NB4 (cell line): Measurements from ENCODE around the gene CD2AP.

ENCODE experiments used
- DNase-seq: peaks from one replicate; pipeline ENCODE4 v3.0.0; 2010; ENCODE audit warnings: low read depth
- H3K4me3 ChIP-seq: one replicate; pipeline ENCODE4 v1.5.1; 2011; ENCODE audit warnings: mild to moderate bottlenecking, low read depth, low read length, moderate library complexity
- MYC ChIP-seq: IDR thresholded peaks from 2 replicates; pipeline ENCODE4 v1.6.1; 2011; ENCODE audit warnings: low read depth, low read length
- POLR2A ChIP-seq: IDR thresholded peaks from 2 replicates; pipeline ENCODE4 v1.6.1; 2011; ENCODE audit warnings: mild to moderate bottlenecking; ENCODE audit not compliant: insufficient read length; ENCODE audit errors: extremely low read depth
- TF ChIP-seq, protein P1 (sequence below): IDR thresholded peaks from 2 replicates; pipeline ENCODE4 v1.6.1; 2011; ENCODE audit warnings: low read depth, low read length
- TF ChIP-seq, protein P2 (sequence below): IDR thresholded peaks from one replicate; pipeline ENCODE4 v1.5.1; 2012; ENCODE audit warnings: low read depth, low read length

CD2AP gene

DNA sequence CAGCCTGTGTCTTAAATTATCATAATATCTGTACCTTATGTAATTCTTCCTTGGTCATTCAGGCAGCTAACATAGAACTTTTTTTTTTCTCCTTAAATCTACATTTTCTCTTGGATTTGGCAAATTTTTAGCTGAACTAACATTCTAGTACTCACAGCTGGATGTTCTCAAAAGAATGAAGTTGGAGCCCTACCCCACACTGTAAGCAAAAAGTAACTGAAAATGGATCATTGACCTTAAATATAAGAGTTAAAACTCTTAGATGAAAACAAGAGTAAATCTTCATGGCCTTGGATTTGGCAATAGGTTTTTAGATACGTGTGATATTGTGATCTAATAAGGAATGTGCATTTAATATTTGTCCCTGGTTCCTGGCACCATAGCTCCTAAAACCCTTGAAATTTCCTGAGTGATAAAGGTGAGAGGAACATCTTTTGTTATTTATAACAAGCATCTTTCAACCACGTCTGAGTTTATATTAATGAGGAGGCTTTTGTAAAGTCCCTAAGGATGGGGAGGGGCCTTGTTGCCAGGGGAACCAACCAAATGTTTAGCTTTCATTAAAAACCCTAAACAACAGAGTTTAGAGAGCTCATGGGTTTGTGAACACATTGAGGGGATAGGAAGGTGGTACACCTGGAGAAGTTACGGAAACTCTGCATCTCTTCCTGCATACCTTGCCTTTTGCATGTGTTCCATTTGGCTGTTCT is 114.7 kb downstream of the CD2AP start:
- H3K4me3 ChIP-seq: no peak overlapping the region
- no peak for DNase-seq
- TF ChIP-seq, protein P1, sequence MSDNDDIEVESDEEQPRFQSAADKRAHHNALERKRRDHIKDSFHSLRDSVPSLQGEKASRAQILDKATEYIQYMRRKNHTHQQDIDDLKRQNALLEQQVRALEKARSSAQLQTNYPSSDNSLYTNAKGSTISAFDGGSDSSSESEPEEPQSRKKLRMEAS: no peak
- TF ChIP-seq POLR2A (no peak), MYC (no peak)

DNA sequence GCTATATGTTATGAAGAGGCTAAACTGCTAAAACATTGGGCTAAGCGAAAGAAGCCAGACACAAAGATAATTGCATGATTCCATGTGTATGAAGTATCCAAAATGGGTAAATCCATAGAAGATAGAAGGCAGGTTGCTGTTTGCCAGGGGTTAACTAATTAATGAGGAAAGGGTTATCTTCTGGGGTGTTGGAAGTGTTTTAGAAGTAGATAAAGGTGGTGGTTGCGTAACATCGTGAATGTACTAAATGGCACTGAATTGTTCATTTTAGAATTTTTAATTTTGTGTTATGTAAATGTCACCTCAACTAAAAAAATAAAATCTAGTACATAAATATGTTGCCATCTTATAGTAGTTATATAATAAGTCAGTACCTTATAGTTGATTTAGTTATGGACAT is 116.4 kb downstream of the CD2AP start:
- no peak for DNase-seq
- TF ChIP-seq, protein P1: no peak
- TF ChIP-seq POLR2A (no peak), MYC (no peak)
- TF ChIP-seq, protein P2, sequence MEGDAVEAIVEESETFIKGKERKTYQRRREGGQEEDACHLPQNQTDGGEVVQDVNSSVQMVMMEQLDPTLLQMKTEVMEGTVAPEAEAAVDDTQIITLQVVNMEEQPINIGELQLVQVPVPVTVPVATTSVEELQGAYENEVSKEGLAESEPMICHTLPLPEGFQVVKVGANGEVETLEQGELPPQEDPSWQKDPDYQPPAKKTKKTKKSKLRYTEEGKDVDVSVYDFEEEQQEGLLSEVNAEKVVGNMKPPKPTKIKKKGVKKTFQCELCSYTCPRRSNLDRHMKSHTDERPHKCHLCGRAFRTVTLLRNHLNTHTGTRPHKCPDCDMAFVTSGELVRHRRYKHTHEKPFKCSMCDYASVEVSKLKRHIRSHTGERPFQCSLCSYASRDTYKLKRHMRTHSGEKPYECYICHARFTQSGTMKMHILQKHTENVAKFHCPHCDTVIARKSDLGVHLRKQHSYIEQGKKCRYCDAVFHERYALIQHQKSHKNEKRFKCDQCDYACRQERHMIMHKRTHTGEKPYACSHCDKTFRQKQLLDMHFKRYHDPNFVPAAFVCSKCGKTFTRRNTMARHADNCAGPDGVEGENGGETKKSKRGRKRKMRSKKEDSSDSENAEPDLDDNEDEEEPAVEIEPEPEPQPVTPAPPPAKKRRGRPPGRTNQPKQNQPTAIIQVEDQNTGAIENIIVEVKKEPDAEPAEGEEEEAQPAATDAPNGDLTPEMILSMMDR: no peak
- H3K4me3 ChIP-seq: no peak overlapping the region

DNA sequence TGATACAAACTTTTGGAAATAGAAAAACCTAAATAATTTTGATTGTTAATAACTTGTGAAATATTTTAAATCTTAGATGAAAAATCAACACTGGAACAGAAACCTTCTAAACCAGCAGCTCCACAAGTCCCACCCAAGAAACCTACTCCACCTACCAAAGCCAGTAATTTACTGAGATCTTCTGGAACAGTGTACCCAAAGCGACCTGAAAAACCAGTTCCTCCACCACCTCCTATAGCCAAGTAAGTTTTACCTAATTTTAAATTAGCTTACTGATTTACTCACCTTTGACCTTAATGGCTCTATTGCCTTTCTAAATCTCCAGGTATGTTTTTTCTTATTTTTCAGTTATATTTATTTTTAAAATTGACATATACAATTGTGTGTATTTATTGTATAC is 118.2 kb downstream of the CD2AP start:
- no peak for DNase-seq
- no peak overlapping the region for H3K4me3 ChIP-seq
- TF ChIP-seq POLR2A (no peak), MYC (no peak)
- TF ChIP-seq, protein P1: no peak
- TF ChIP-seq, protein P2: no peak

DNA sequence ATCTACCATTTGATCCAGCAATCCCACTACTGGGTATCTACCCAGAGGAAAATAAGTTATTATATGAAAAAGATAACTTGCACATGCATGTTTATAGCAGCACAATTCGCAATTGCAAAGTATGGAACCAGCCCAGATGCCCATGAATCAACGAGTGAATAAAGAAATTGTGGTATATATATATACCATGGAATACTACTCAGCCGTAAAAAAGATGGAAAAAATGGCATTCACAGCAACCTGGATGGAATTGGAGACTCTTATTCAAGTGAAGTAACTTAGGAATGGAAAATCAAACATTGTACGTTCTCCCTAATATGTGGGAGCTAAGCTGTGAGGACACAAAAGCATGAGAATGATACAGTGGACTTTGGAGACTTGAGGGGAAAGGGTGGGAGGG is 120.8 kb downstream of the CD2AP start:
- no peak for DNase-seq
- TF ChIP-seq POLR2A: no peak
- no peak for TF ChIP-seq MYC
- TF ChIP-seq, protein P2: no peak
- TF ChIP-seq, protein P1: no peak
- no peak overlapping the region for H3K4me3 ChIP-seq

DNA sequence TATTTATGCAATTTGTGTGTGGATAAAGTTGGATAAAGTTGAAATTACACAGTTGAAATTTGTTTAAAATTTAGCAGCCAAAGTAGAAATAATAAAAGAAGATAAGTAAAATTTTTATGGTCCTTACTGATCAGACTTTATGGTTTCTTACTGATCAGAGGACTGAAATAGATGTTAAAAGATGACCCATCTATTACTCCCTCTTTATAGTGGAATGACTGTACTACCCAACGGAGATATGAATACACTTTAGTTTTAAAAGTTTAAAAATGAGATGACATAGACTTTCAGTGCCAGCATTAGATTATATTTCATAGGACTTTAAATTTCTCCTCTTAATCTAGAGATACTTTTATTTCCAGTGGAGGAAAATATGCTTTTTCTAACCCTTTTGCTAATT is 121.9 kb downstream of the CD2AP start:
- DNase-seq: no peak
- TF ChIP-seq POLR2A: no peak
- no peak for TF ChIP-seq MYC
- TF ChIP-seq, protein P1: no peak
- TF ChIP-seq, protein P2: no peak
- no peak overlapping the region for H3K4me3 ChIP-seq

DNA sequence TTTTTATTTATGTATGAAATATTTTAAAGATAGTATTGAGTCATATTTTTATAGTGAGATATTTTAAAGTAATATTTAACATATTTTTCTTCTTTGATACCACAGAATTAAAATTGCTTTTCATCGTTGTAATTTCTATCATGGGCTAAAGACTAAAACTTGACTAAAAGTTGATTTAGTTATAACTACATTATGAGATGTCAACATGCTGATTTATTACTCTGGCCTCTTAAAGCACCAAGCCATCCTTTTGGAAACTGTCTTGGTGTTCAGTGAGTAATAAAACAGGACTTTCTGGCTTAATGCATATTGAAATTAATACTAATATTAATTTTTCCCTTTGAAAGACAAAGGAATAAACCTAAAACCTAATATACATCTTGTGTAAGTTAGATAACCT is 125.6 kb downstream of the CD2AP start:
- TF ChIP-seq MYC (no peak), POLR2A (no peak)
- TF ChIP-seq, protein P1: no peak
- TF ChIP-seq, protein P2: no peak
- DNase-seq: no peak

More for the DNA sequence above, 125.6 kb downstream of the CD2AP start:
- no peak overlapping the region for H3K4me3 ChIP-seq
